Fibroblast of lung (primary cell): ENCODE measurements around the gene REEP2.

ENCODE experiments used
- CTCF ChIP-seq, 2 donors: IDR thresholded peaks in 1 of 2; conservative IDR thresholded peaks in 1 of 2; 1 replicate in 1 of 2; 2 replicates in 1 of 2; pipeline ENCODE4 v1.5.1; 2011 to 2012; ENCODE audit warnings: low read length in 2 of 2, control low read depth in 1 of 2, inconsistent platforms in 1 of 2, low read depth in 1 of 2, mild to moderate bottlenecking in 1 of 2
- EZH2 ChIP-seq: IDR thresholded peaks from 2 replicates; pipeline ENCODE4 v1.5.1; 2012; ENCODE audit warnings: low read length, control low read depth, mild to moderate bottlenecking; ENCODE audit errors: missing control alignments

GRCh38 chr5:138458856-138459255 is 20.0 kb downstream of the REEP2 start:
- no peak for TF ChIP-seq CTCF (conservative IDR thresholded peaks at IDR 0.05 in 1 of 2, IDR thresholded peaks at IDR 0.05 in 1 of 2; ENCODE audit: low read depth in 1 of 2, low read length in 2 of 2)
- TF ChIP-seq EZH2, result no peak
